ENCODE data around the gene NELFA.
"Not testable (repeated sequence)": the region's sequence is repeated elsewhere in the genome, so short reads cannot be mapped to it uniquely, and the experiment has no call there.

NELFA gene

DNA sequence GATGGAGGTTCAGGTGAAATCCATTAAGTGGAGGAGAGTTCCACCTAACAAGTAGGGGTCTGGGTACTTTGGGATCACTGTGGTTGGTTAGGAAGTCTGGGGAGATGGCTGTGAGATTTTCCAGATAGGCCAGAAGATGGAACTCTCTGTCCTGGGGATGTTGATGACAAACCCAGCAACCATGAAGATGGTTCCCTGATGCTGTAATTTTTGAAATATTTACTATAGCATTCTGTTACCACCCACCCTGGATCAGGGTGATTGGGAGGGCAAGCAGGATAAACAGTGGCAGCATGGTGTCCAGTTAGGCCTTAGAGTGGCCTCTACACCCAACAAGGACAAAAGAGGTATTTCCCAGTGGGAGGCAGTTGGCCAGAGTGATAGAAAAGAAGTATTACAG is 15.9 kb upstream of the NELFA start:
- Histone ChIP-seq H3K9ac (ENCODE audit: low read length) (no peak overlapping the region), H3K36me3 (ENCODE audit: low read length) (no peaks in the 10 kb centered on the region), H3K9me3 (ENCODE audit: insufficient read depth, low read length) (peaks cover 9% of the 10 kb centered on the region; the same call in 1 of the 2 replicates), H3K4me3 (ENCODE audit: insufficient read depth, low read length, poor library complexity, severe bottlenecking) (no peak overlapping the region), H3K27me3 (ENCODE audit: low read length) (no peaks in the 10 kb centered on the region), H4K20me1 (ENCODE audit: low read depth, low read length) (no peaks in the 10 kb centered on the region), H3K4me2 (ENCODE audit: low read depth, low read length, poor library complexity, severe bottlenecking) (no peak overlapping the region), H3K79me2 (ENCODE audit: insufficient read depth, low read length) (no peaks in the 10 kb centered on the region), H3F3A (ENCODE audit: insufficient read depth) (no peaks in the 10 kb centered on the region), H2AFZ (ENCODE audit: low read depth, low read length, severe bottlenecking) (no peak overlapping the region), H3K27ac (ENCODE audit: low read depth, low read length) (no peak overlapping the region), H3K9me2 (replicated peaks; ENCODE audit: insufficient read depth, low read length) (no peaks in the 10 kb centered on the region)
- TF ChIP-seq, protein P1, sequence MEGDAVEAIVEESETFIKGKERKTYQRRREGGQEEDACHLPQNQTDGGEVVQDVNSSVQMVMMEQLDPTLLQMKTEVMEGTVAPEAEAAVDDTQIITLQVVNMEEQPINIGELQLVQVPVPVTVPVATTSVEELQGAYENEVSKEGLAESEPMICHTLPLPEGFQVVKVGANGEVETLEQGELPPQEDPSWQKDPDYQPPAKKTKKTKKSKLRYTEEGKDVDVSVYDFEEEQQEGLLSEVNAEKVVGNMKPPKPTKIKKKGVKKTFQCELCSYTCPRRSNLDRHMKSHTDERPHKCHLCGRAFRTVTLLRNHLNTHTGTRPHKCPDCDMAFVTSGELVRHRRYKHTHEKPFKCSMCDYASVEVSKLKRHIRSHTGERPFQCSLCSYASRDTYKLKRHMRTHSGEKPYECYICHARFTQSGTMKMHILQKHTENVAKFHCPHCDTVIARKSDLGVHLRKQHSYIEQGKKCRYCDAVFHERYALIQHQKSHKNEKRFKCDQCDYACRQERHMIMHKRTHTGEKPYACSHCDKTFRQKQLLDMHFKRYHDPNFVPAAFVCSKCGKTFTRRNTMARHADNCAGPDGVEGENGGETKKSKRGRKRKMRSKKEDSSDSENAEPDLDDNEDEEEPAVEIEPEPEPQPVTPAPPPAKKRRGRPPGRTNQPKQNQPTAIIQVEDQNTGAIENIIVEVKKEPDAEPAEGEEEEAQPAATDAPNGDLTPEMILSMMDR (IDR thresholded peaks at IDR 0.05; ENCODE audit: insufficient read depth, low read length, poor library complexity, severe bottlenecking) = no peak
- no peak for TF ChIP-seq EZH2phosphoT487 (conservative IDR thresholded peaks at IDR 0.05; ENCODE audit: low read length)

DNA sequence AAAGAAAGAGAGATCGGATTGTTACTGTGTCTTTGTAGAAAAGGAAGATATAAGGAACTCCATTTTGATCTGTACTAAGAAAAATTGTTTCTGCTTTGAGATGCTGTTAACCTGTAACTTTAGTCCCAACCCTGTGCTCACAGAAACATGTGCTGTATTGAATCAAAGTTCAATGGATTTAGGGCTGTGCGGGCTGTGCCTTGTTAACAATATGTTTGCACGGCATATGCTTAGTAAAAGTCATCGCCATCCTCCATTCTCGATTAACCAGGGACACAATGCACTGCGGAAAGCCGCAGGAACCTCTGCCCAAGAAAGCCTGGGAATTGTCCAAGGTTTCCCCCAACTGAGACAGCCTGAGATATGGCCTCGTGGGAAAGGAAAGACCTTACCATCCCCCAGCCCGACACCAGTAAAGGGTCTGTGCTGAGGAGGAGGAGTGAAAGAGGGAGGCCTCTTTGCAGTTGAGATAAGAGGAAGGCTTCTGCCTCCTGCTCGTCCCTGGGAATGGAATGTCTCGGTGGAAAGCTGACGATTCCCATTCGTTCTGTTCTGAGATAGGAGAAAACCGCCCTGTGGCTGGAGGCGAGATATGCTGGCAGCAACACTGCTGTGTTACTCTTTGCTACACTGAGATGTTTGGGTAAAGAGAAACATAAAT is 12.7 kb upstream of the NELFA start:
- not testable (repeated sequence) for H3K4me3 ChIP-seq (ENCODE audit: insufficient read depth, low read length, poor library complexity, severe bottlenecking); H3K36me3 ChIP-seq (ENCODE audit: low read length); H3K9me3 ChIP-seq (ENCODE audit: insufficient read depth, low read length); H3K4me2 ChIP-seq (ENCODE audit: low read depth, low read length, poor library complexity, severe bottlenecking); H3F3A ChIP-seq (ENCODE audit: insufficient read depth); H3K27me3 ChIP-seq (ENCODE audit: low read length); H3K9ac ChIP-seq (ENCODE audit: low read length); H2AFZ ChIP-seq (ENCODE audit: low read depth, low read length, severe bottlenecking); H3K27ac ChIP-seq (ENCODE audit: low read depth, low read length); H3K79me2 ChIP-seq (ENCODE audit: insufficient read depth, low read length); H4K20me1 ChIP-seq (ENCODE audit: low read depth, low read length); H3K9me2 ChIP-seq (replicated peaks; ENCODE audit: insufficient read depth, low read length)

DNA sequence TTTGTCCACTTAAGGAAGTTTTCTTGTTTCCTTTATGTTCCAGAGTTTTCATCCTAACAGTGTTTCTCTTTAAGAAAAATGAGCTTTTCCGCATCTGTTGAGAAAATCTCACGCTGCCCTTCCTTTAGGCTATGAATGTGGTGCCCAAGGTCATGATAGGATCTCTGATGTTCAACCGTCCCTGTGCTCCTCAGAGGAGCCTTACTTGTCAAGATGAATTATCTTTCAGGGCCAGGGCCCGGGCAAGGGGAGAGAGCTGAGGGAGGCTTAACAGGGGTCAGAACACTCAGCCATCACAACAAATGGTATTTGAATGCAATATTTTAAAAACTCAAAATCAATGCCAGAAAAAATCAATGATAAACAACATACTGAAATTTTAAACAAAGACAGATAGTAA is 6.2 kb upstream of the NELFA start:
- H2AFZ ChIP-seq (ENCODE audit: low read depth, low read length, severe bottlenecking) = no peak overlapping the region

DNA sequence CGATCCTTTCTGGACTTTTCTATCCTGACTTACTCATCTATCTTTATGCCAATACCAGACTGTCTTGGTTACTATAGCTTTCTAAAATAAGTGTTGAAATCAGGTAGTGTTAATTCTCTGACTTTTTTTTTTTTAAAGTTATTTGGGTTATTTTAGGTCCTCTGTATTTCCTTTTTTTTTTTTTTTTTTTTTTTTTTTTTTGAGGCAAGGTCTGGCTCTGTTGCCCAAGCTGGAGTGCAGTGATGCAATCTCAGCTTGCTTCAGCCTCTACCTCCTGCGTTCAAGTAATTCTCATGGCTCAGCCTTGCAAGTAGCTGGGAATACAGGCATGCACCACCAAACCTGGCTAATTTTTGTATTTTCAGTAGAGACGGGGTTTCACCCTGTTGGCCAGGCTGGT is 2.8 kb upstream of the NELFA start:
- Histone ChIP-seq H3K9ac (ENCODE audit: low read length) (no peak overlapping the region), H3F3A (ENCODE audit: insufficient read depth) (0 out of 2 replicates have a peak, but pooled peaks cover 15% of the 10 kb centered on the region), H3K27ac (ENCODE audit: low read depth, low read length) (no peak overlapping the region), H3K9me3 (ENCODE audit: insufficient read depth, low read length) (no peaks in the 10 kb centered on the region), H3K79me2 (ENCODE audit: insufficient read depth, low read length) (peaks cover 21% of the 10 kb centered on the region), H3K27me3 (ENCODE audit: low read length) (no peaks in the 10 kb centered on the region), H3K4me3 (ENCODE audit: insufficient read depth, low read length, poor library complexity, severe bottlenecking) (no peak overlapping the region), H2AFZ (ENCODE audit: low read depth, low read length, severe bottlenecking) (no peak overlapping the region), H3K4me2 (ENCODE audit: low read depth, low read length, poor library complexity, severe bottlenecking) (no peak overlapping the region), H3K9me2 (replicated peaks; ENCODE audit: insufficient read depth, low read length) (no peaks in the 10 kb centered on the region), H3K36me3 (ENCODE audit: low read length) (no peaks in the 10 kb centered on the region), H4K20me1 (ENCODE audit: low read depth, low read length) (no peaks in the 10 kb centered on the region)
- TF ChIP-seq EZH2phosphoT487 (conservative IDR thresholded peaks at IDR 0.05; ENCODE audit: low read length) = no peak
- TF ChIP-seq, protein P1 (IDR thresholded peaks at IDR 0.05; ENCODE audit: insufficient read depth, low read length, poor library complexity, severe bottlenecking) = no peak

More for the DNA sequence above, 6.2 kb upstream of the NELFA start:
- H3F3A ChIP-seq (ENCODE audit: insufficient read depth) = 0 out of 2 replicates have a peak, but pooled peaks cover 10% of the 10 kb centered on the region
- H3K27ac ChIP-seq (ENCODE audit: low read depth, low read length) = no peak overlapping the region
- no peaks in the 10 kb centered on the region for H4K20me1 ChIP-seq (ENCODE audit: low read depth, low read length)
- TF ChIP-seq, protein P1 (IDR thresholded peaks at IDR 0.05; ENCODE audit: insufficient read depth, low read length, poor library complexity, severe bottlenecking) = no peak
- no peak for TF ChIP-seq EZH2phosphoT487 (conservative IDR thresholded peaks at IDR 0.05; ENCODE audit: low read length)
- H3K27me3 ChIP-seq (ENCODE audit: low read length) = no peaks in the 10 kb centered on the region
- no peaks in the 10 kb centered on the region for H3K9me3 ChIP-seq (ENCODE audit: insufficient read depth, low read length)
- no peak overlapping the region for H3K4me3 ChIP-seq (ENCODE audit: insufficient read depth, low read length, poor library complexity, severe bottlenecking)
- H3K4me2 ChIP-seq (ENCODE audit: low read depth, low read length, poor library complexity, severe bottlenecking) = no peak overlapping the region
- no peaks in the 10 kb centered on the region for H3K79me2 ChIP-seq (ENCODE audit: insufficient read depth, low read length)
- H3K9me2 ChIP-seq (replicated peaks; ENCODE audit: insufficient read depth, low read length) = no peaks in the 10 kb centered on the region
- no peaks in the 10 kb centered on the region for H3K36me3 ChIP-seq (ENCODE audit: low read length)
- no peak overlapping the region for H3K9ac ChIP-seq (ENCODE audit: low read length)

Data from SU-DHL-6 (cell line).